Left lung (tissue), 10 donors: ENCODE results near the gene PTGR3. TPM values are rescaled to one million over a fixed set of nuclear protein-coding genes. Genes with fewer than 3 reads are reported as not detected.

Experiments used
- ATAC-seq: fragments of 200-7000 bp; cut with Tn5 transposase; one replicate; pipeline ENCODE4 v1.9.1; 2020; ENCODE audit warnings: moderate library complexity
- DNase-seq, 4 donors: peaks; one replicate each; pipeline ENCODE4 v3.0.0-alpha.2; 2013 to 2020
- H3K27ac ChIP-seq, 2 donors: fragments of 200-600 bp; sonication (generic) in 1 of 2; one replicate each; pipeline versions ENCODE4 v1.5.0 to v1.8.0; 2020 to 2021
- H3K27me3 ChIP-seq, 2 donors: fragments of 200-600 bp; sonication (generic) in 1 of 2; one replicate each; pipeline versions ENCODE4 v1.5.0 to v1.8.0; 2020 to 2021
- H3K36me3 ChIP-seq, 2 donors: fragments of 200-600 bp; sonication (generic) in 1 of 2; one replicate each; pipeline versions ENCODE4 v1.5.0 to v1.8.0; 2020 to 2021
- H3K4me1 ChIP-seq, 2 donors: fragments of 200-600 bp; one replicate each; pipeline ENCODE4 v1.8.0; 2021
- H3K4me3 ChIP-seq, 2 donors: fragments of 200-600 bp; sonication (generic) in 1 of 2; one replicate each; pipeline versions ENCODE4 v1.5.0 to v1.8.0; 2020 to 2021; ENCODE audit warnings: mild to moderate bottlenecking in 1 of 2
- H3K9me3 ChIP-seq, 2 donors: fragments of 200-600 bp; sonication (generic) in 1 of 2; one replicate each; pipeline versions ENCODE4 v1.5.0 to v1.8.0; 2020 to 2021
- CTCF ChIP-seq, 2 donors: fragments of 200-600 bp; sonication (generic) in 1 of 2; IDR thresholded peaks; one replicate each; pipeline versions ENCODE4 v1.5.0 to v1.8.0; 2021; ENCODE audit warnings: antibody characterized with exemption in 2 of 2
- intact Hi-C, 2 donors: fragments of 100-400 bp; cut with DNase I; formaldehyde crosslinking; loops; one replicate each; pipeline versions ENCODE4 v1.11.2 to v1.14.2; 2022
- polyA plus RNA-seq, 6 donors: library from polyadenylated mRNA; unstranded; fragments of 120-200 nt; gene quantifications; one replicate each; pipeline ENCODE4 v1.2.1, GENCODE V29; 2013; ENCODE audit not compliant: insufficient read length in 6 of 6
- total RNA-seq, 2 donors: library from RNA; stranded (reverse); fragmentation: NEBNext Ultra II Directional; extraction: Animal tissue kit (Norgen Biotek cat#: 25700); gene quantifications; one replicate each; pipeline ENCODE4 v1.2.1, GENCODE V29; 2021
- donor health status: DM: no; HTN: yes; CAD: no.
- donor health status: DM: no; HTN: no; CAD: no.

The PTGR3 gene
- total and polyA plus RNA-seq, 8 donors = 25.7 to 55.0 (median 46.4) TPM

- Histone ChIP-seq H3K4me1 (peaks cover 5 to 34% of the 10 kb centered on the region in 2 donors), H3K4me3 (no peak overlapping the region), H3K27me3 (no peaks in the 10 kb centered on the region), H3K9me3 (no peaks in the 10 kb centered on the region), H3K27ac (peak overlapping the region in 1 of 2 donors; percentile 60), H3K36me3 (no peaks in the 10 kb centered on the region)
- DNase-seq = peak in 1 of 4 donors; percentile 78
- no peak for TF ChIP-seq CTCF (IDR thresholded peaks at IDR 0.05)
- intact Hi-C loops = no loop called here
- no peak for ATAC-seq
Measured at GRCh38 chr18:75249672-75250470, 40.9 kb upstream of the PTGR3 start.

GRCh38 chr18:75249175-75249518, 40.2 kb upstream of the PTGR3 start:
- ATAC-seq = no peak
- intact Hi-C loops = no loop called here

DNA sequence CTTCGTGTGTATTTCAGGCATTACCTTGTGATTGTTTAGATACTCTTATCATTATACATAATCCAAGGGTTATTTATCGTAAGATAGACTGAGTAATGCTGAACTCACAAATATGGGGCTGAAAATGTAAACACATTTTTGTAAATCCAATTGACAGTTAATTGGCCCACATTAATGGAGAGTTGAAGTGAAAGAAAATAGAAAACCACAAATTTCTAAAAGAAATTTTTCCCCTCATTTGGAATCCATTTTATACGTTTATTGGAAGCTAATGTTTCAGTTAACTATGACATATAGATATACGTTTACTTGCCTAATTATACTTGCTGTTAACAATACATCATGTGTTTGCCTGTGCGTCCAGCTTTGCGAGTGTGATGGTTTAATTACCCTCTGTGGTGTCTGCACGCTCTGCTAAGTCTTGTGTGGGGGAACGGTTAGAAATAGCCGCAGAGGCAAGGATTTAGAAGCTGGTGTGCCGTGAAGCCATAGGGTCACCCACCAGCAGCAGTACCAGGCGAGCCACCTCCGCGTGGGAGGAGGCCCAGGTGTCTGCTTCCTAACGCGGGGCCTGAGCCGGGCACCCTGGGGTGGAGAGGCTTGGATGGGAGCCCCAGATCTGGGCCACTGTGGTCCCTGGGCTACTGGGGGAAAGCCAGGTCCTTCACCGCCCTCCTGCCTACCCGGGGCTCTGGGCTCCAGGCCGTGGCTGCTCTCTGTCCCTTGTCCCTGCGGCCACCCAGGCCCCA, 39.7 kb upstream of the PTGR3 start:
- Histone ChIP-seq H3K4me3 (peak overlapping the region in 1 of 2 donors; percentile 37), H3K36me3 (no peaks in the 10 kb centered on the region), H3K4me1 (peaks cover 5 to 29% of the 10 kb centered on the region in 2 donors), H3K9me3 (no peaks in the 10 kb centered on the region), H3K27ac (peak overlapping the region; percentile 60 to 73), H3K27me3 (no peaks in the 10 kb centered on the region)
- TF ChIP-seq CTCF (IDR thresholded peaks at IDR 0.05) = no peak
- DNase-seq (no peak), ATAC-seq (no peak)
- intact Hi-C loops = no loop called here

More at GRCh38 chr18:75249175-75249518, 40.2 kb upstream of the PTGR3 start:
- H3K27me3 ChIP-seq = no peaks in the 10 kb centered on the region
- peaks cover 5 to 34% of the 10 kb centered on the region in 2 donors for H3K4me1 ChIP-seq
- H3K9me3 ChIP-seq = no peaks in the 10 kb centered on the region
- H3K4me3 ChIP-seq = no peak overlapping the region
- no peak for TF ChIP-seq CTCF (IDR thresholded peaks at IDR 0.05)
- no peaks in the 10 kb centered on the region for H3K36me3 ChIP-seq
- no peak for DNase-seq
- peak overlapping the region; percentile 60 to 73 for H3K27ac ChIP-seq

DNA sequence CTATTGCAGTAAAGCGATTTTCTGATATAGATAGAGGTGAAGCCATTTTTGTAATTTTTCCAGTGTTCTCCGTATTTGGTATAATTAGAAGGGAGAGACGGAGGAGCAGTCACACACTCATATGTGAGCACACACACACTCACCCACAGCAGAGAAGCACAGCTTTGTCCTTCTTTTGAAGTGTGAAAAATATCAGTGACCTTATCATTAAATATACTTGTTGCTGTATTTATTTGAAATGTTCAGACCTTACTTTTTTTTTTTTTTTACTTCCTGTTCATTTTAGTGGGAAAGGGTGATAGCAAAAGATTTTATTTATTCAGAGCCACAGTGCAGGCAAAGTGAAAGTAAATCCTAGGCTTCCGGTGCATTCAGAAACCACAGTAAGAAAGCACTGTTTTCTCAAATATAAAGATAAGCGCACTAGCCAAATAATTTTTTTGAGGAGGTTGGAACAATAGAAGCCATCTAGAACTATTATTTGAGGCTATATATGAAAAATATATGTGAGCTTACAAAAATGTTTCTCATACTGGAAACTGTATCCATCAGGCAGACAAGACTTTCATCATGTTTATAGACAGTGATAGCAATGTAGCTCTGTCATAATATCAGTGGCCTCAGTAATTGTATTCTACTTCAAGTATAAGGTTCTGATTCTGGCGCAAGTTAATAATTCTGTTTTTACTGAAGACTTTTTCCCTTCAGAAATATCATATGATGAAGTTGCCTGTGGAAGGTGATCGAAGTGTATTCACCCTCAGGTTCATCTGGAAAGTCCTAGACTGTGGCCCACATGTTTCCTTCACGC, 38.9 kb upstream of the PTGR3 start:
- Histone ChIP-seq H3K36me3 (no peaks in the 10 kb centered on the region), H3K4me3 (peak overlapping the region; percentile 17 to 37), H3K4me1 (peaks cover 5 to 26% of the 10 kb centered on the region in 2 donors), H3K27me3 (no peaks in the 10 kb centered on the region), H3K9me3 (no peaks in the 10 kb centered on the region), H3K27ac (peak overlapping the region; percentile 60 to 73)
- ATAC-seq (peak; percentile 75), DNase-seq (peak in 2 of 4 donors; percentile 50 to 64)
- TF ChIP-seq CTCF (IDR thresholded peaks at IDR 0.05) = no peak
- intact Hi-C loops = no loop called here
